Kidney (tissue), 14 donors: ENCODE measurements around the gene CARD9. TPM values are rescaled to one million over a fixed set of nuclear protein-coding genes. Genes with fewer than 3 reads are reported as not detected.
A peak's percentile ranks its signal among the peaks of the same experiment; 100 is the strongest.
"Not testable (repeated sequence)": the region's sequence is repeated elsewhere in the genome, so short reads cannot be mapped to it uniquely, and the experiment has no call there.

Experiments used
- DNase-seq, 5 donors: peaks; one replicate each; pipeline ENCODE4 v3.0.0-alpha.2; 2013 to 2020
- FAIRE-seq: peaks from 2 replicates; lab custom pipeline; 2012; peaks lifted over from hg19 to GRCh38; lab: Jason Lieb, UNC
- H3K27ac ChIP-seq, 2 donors: one replicate each; pipeline ENCODE4 v1.7.0; 2013; ENCODE audit warnings: low read depth in 2 of 2, low read length in 2 of 2, inconsistent platforms in 1 of 2
- H3K27me3 ChIP-seq: one replicate; pipeline ENCODE4 v1.7.1; 2013; ENCODE audit warnings: low read length, inconsistent platforms; ENCODE audit not compliant: control insufficient read depth, insufficient read depth
- H3K36me3 ChIP-seq, 3 donors: one replicate each; pipeline versions ENCODE4 v1.7.0 to v1.7.1; 2013; ENCODE audit warnings: low read length in 3 of 3, control low read depth in 1 of 3, inconsistent platforms in 1 of 3; ENCODE audit not compliant: insufficient read depth in 3 of 3, control insufficient read depth in 2 of 3
- H3K4me1 ChIP-seq, 3 donors: one replicate each; pipeline versions ENCODE4 v1.7.0 to v1.7.1; 2013; ENCODE audit warnings: low read length in 3 of 3, inconsistent platforms in 1 of 3, low read depth in 1 of 3; ENCODE audit not compliant: control insufficient read depth in 2 of 3, insufficient read depth in 2 of 3
- H3K4me3 ChIP-seq, 3 donors: one replicate each; pipeline versions ENCODE4 v1.7.0 to v1.8.1; 2013; ENCODE audit warnings: low read length in 3 of 3, control low read depth in 1 of 3, inconsistent platforms in 1 of 3
- H3K9ac ChIP-seq, 3 donors: one replicate each; pipeline versions ENCODE4 v1.7.0 to v1.7.1; 2013; ENCODE audit warnings: low read length in 3 of 3, control low read depth in 1 of 3, inconsistent platforms in 1 of 3
- H3K9me3 ChIP-seq, 3 donors: one replicate each; pipeline versions ENCODE4 v1.7.0 to v1.7.1; 2013; ENCODE audit warnings: low read length in 3 of 3, control low read depth in 1 of 3, inconsistent platforms in 1 of 3; ENCODE audit not compliant: control insufficient read depth in 2 of 3, insufficient read depth in 1 of 3
- intact Hi-C: fragments of 100-400 bp; cut with DNase I; formaldehyde crosslinking; loops from one replicate; pipeline ENCODE4 v1.11.1; 2022
- polyA plus RNA-seq: library from polyadenylated mRNA; stranded (reverse); fragments of 350-450 nt; fragmentation: Illumina TruSeq; extraction: RNeasy Lipid Tissue Mini Kit (QIAGEN cat#74804); gene quantifications from one replicate; pipeline ENCODE4 v1.2.3, GENCODE V29; 2014; ENCODE audit warnings: low read depth, low replicate concordance; ENCODE audit not compliant: insufficient read depth
- total RNA-seq: library from RNA; stranded (reverse); fragmentation: NEBNext Ultra II Directional; extraction: Animal tissue kit (Norgen Biotek cat#: 25700); gene quantifications from one replicate; pipeline ENCODE4 v1.2.1, GENCODE V29; 2021
- TF ChIP-seq, protein P1 (sequence below): IDR thresholded peaks from 3 replicates; pipeline ENCODE4 v1.5.1; 2012; ENCODE audit warnings: mild to moderate bottlenecking, moderate library complexity, borderline replicate concordance; ENCODE audit not compliant: insufficient read depth; ENCODE audit errors: extremely low read depth
- donor health status: control.
- donor health status: control.
- donor health status: control.
- donor health status: control.
- donor health status: control.
- donor health status: DM: yes; HTN: yes; CAD: no.
- donor health status: Normal renal cell carcinoma (clear cell type).

The CARD9 gene
- total and polyA plus RNA-seq, 2 donors from 2014 or later: 1.5 to 7.0 TPM

DNA sequence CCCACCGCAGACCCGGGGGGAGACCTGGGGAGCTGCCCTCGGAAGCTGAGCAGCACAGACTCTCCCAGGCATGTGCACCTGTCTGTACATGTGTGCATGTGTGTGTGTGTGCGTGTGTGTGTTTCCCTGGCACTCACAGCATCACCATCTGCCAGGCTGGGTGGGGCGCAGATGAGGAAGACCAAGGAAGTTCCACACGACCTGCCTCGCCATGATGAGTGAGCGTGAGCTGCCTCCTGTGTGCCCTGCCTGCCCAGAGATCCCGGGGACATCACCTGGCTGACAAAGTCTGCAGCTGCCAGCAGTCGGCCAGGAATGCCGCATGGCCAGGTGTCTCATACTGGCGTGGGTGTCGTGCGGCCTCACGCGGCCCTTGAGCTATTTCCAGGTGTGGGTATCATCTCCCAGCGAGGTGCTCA, 50.1 kb downstream of the CARD9 start:
- no peaks in the 10 kb centered on the region for H3K27me3 ChIP-seq
- peak in 1 of 5 donors; percentile 62 for DNase-seq
- H3K4me3 ChIP-seq: no peak overlapping the region
- no peak overlapping the region for H3K27ac ChIP-seq
- TF ChIP-seq, protein P1, sequence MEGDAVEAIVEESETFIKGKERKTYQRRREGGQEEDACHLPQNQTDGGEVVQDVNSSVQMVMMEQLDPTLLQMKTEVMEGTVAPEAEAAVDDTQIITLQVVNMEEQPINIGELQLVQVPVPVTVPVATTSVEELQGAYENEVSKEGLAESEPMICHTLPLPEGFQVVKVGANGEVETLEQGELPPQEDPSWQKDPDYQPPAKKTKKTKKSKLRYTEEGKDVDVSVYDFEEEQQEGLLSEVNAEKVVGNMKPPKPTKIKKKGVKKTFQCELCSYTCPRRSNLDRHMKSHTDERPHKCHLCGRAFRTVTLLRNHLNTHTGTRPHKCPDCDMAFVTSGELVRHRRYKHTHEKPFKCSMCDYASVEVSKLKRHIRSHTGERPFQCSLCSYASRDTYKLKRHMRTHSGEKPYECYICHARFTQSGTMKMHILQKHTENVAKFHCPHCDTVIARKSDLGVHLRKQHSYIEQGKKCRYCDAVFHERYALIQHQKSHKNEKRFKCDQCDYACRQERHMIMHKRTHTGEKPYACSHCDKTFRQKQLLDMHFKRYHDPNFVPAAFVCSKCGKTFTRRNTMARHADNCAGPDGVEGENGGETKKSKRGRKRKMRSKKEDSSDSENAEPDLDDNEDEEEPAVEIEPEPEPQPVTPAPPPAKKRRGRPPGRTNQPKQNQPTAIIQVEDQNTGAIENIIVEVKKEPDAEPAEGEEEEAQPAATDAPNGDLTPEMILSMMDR: no peak
- peaks cover 0 to 9% (median 0%) of the 10 kb centered on the region in 3 donors for H3K4me1 ChIP-seq
- FAIRE-seq: no peak
- no peaks in the 10 kb centered on the region for H3K9me3 ChIP-seq
- no peaks in the 10 kb centered on the region for H3K36me3 ChIP-seq
- intact Hi-C loops: no loop called here
- H3K9ac ChIP-seq: no peak overlapping the region

DNA sequence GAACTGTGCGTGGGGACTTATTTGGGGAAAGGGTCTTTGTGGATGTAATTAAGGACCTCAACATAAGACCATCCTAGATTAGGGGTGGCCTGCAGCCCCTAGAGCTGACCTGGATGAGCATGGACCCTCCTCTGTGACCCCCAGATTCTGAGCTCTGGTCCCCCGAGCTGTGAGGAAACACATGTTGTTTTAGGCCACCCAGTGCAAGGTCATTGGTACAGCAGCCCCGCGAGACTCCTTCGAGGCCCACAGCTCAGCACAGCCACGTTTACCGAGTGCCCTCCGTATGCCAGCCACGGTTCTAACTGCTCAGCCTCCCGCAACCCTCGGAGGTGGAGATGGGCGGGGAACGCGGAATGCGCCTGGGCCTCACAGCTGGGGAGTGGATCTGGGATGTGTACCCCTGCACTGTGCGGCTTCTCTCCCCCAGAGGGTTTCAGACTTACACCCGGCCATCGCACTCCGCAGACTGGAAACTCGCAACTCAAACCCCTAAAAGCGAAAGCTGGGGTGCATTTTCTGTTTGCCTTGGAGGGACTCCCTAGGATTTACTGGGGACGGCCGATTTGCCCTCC, 50.6 kb downstream of the CARD9 start:
- TF ChIP-seq, protein P1: no peak
- DNase-seq: peak in 1 of 5 donors; percentile 52
- Histone ChIP-seq H3K36me3 (no peaks in the 10 kb centered on the region), H3K9ac (no peak overlapping the region), H3K27ac (no peak overlapping the region), H3K4me3 (no peak overlapping the region), H3K27me3 (no peaks in the 10 kb centered on the region), H3K9me3 (no peaks in the 10 kb centered on the region), H3K4me1 (peaks cover 0 to 4% (median 0%) of the 10 kb centered on the region in 3 donors)
- intact Hi-C loops: no loop called here
- FAIRE-seq: no peak

DNA sequence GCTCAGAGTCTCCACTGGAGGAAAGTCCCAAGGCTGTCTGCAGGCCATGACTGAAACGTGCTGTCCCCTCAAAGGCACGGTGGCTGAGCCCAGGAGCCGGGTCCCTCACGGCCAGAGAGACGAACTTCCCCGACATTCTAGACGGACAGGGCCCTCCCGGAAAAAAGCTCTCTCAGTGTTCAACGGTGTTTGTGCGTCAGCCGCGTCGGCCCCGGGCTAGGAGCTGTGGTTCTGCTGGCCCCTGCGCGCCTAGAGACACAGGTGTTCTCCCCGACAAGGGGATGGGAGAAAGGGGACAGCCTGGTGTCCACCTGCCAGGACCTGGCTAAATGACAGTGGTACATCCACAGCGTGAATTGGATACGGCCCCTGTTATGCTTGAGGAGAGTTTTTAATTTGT, 51.9 kb downstream of the CARD9 start:
- intact Hi-C loops: no loop called here
- Histone ChIP-seq H3K9ac (no peak overlapping the region), H3K27me3 (no peaks in the 10 kb centered on the region), H3K36me3 (no peaks in the 10 kb centered on the region), H3K27ac (no peak overlapping the region), H3K9me3 (no peaks in the 10 kb centered on the region), H3K4me3 (no peak overlapping the region), H3K4me1 (peaks cover 0 to 2% (median 0%) of the 10 kb centered on the region in 3 donors)
- FAIRE-seq (no peak), DNase-seq (peak in 1 of 5 donors; percentile 41)
- TF ChIP-seq, protein P1: no peak

DNA sequence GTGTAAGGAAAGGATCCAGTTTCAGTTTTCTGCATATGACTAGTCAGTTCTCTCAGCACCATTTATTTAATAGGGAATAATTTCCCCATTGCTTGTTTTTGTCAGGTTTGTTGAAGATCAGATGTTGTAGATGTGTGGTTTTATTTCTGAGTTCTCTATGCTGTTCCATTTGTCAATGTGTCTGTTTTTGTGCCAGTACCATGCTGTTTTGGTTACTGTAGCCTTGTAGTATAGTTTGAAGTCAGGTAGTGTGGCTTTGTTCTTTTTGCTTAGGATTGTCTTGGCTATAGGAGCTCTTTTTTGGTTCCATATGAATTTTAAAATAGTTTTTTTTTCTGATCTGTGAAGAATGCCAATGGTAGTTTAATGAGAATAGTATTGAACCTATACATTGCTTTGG, 52.5 kb downstream of the CARD9 start:
- FAIRE-seq, H3K9ac ChIP-seq, H3K9me3 ChIP-seq, DNase-seq, H3K27me3 ChIP-seq, H3K27ac ChIP-seq, H3K4me3 ChIP-seq, H3K36me3 ChIP-seq, intact Hi-C loops, H3K4me1 ChIP-seq: not testable (repeated sequence)

DNA sequence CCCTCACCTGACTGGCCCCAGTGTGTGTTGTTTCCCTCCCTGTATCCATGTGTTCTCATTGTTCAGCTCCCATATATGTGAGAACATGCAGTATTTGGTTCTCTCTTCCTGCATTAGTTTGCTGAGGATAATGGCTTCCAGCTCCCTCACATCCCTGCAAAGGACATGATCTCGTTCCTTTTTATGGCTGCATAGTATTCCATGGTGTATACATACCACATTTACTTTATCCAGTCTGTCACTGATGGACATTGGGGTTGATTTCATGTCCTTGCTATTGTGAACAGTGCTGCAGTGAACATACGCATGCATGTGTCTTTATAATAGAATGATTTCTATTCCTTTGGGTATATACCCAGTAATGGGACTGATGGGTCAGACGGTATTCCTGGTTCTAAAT, 53.5 kb downstream of the CARD9 start:
- FAIRE-seq, H3K36me3 ChIP-seq, H3K4me3 ChIP-seq, H3K9ac ChIP-seq, H3K27me3 ChIP-seq, intact Hi-C loops, H3K4me1 ChIP-seq, H3K9me3 ChIP-seq, H3K27ac ChIP-seq, DNase-seq: not testable (repeated sequence)

DNA sequence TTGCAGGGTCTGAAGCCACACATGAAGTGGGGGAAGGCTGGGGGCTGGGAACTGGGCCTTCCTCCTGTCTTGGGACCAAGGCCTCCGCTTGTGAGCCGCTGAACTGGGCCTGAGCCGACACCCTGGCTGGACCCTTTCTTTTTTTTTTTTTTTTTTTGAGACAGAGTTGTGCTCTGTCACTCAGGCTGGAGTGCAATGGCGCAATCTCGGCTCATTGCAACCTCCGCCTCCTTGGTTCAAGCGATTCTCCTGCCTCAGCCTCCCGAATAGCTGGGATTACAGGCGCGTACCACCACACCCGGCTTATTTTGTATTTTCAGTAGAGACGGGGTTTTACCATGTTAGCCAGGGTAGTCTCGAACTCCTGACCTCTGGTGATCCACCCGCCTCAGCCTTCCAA, 54.2 kb downstream of the CARD9 start:
- FAIRE-seq, intact Hi-C loops, H3K4me3 ChIP-seq, DNase-seq, H3K9me3 ChIP-seq, H3K27ac ChIP-seq, H3K27me3 ChIP-seq, H3K9ac ChIP-seq, H3K4me1 ChIP-seq, H3K36me3 ChIP-seq: not testable (repeated sequence)
